ENCODE measurements around the gene TSPAN1.

The TSPAN1 gene

DNA sequence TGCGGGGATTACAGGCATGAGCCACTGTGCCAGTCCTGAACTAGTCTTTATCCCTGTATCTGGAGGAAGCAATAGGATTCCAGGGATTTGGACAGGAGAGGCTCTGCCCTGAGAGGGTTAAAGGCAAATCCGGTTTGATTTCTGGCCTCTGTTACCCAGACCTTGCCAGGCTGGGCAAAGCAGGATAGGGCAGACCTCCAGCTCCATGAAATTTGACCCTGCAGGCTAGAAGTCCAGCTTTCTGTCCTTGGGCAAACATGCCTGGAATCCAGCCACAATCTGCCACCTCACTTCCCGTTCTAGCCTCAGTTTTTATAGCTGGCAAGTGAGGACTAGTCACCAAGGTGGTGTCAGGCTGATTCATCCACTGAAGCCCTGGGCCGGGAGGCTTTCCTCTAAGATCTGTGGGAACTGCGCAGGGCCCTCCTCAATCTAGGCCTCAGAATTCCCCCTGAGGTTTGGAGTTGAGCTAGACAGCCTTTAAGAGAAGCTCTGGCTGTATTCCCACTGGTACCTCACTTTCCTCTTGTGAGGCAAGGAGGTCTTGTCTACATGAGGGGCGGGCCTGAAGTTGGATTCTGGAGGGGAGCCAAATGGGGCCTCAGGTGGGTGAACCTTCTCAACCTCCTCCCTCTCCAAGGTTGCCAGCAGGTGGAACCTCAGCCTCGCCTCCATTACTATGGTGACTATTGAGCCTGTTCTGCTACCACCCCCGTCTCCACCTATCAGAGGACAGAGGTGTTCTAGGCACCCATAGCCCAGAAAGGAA, 8.4 kb downstream of the TSPAN1 start:
- H3K4me3 ChIP-seq, result no peak overlapping the region
- peak overlapping the region; percentile 17 to 78 (median 66) for H3K27ac ChIP-seq

DNA sequence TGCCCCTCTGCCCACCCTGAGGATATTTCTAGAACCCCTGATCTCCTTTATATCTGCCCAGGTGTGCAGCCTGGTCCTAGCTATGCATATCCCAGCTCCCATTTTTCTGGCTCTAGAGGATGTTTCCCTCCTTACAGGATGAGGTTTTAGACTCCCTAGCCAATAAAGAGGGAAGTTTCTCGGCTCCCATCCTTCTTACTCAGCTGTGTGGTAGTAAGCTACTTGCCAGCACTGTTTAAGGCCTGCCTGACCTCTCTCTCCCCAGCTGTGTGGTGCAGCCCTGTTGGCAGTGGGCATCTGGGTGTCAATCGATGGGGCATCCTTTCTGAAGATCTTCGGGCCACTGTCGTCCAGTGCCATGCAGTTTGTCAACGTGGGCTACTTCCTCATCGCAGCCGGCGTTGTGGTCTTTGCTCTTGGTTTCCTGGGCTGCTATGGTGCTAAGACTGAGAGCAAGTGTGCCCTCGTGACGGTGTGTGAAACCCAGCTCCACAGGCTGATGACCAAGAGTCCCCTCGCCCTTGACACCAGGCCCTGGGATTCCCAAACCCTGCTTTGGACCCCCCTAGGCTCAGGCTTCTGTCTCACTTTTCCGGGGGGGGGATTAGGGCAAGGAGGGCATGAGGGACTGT, 9.2 kb downstream of the TSPAN1 start:
- no peak overlapping the region for H3K4me3 ChIP-seq

DNA sequence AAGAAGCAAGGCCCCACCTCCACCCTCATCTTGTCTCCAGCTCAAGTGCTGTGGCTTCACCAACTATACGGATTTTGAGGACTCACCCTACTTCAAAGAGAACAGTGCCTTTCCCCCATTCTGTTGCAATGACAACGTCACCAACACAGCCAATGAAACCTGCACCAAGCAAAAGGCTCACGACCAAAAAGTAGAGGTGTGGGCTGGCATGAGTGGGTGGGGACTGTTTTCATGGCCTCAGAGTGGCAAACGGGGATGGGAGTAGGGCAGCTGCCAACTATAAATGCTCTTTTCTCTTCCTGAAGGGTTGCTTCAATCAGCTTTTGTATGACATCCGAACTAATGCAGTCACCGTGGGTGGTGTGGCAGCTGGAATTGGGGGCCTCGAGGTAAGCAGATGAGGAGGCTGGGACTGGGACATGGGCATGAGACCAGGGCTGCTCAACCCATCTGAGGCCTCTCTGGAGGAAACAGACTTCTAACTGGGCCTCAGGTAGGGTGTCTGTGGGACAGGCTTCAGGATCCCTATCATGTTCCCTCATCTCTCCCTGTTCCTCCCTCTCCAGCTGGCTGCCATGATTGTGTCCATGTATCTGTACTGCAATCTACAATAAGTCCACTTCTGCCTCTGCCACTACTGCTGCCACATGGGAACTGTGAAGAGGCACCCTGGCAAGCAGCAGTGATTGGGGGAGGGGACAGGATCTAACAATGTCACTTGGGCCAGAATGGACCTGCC, 10.2 kb downstream of the TSPAN1 start:
- no peak overlapping the region for H3K4me3 ChIP-seq
- H3K27ac ChIP-seq, result peak overlapping the region in 13 of 21 experiments; percentile 5 to 78 (median 66)

More for the DNA sequence above, 9.2 kb downstream of the TSPAN1 start:
- H3K27ac ChIP-seq, result peak overlapping the region in 20 of 21 experiments; percentile 17 to 78 (median 66)

GRCh38 chr1:46186076-46186475, 11.2 kb downstream of the TSPAN1 start:
- Histone ChIP-seq H3K27ac (peak overlapping the region in 3 of 21 experiments; percentile 25 to 39 (median 27)), H3K4me3 (no peak overlapping the region)

DNA sequence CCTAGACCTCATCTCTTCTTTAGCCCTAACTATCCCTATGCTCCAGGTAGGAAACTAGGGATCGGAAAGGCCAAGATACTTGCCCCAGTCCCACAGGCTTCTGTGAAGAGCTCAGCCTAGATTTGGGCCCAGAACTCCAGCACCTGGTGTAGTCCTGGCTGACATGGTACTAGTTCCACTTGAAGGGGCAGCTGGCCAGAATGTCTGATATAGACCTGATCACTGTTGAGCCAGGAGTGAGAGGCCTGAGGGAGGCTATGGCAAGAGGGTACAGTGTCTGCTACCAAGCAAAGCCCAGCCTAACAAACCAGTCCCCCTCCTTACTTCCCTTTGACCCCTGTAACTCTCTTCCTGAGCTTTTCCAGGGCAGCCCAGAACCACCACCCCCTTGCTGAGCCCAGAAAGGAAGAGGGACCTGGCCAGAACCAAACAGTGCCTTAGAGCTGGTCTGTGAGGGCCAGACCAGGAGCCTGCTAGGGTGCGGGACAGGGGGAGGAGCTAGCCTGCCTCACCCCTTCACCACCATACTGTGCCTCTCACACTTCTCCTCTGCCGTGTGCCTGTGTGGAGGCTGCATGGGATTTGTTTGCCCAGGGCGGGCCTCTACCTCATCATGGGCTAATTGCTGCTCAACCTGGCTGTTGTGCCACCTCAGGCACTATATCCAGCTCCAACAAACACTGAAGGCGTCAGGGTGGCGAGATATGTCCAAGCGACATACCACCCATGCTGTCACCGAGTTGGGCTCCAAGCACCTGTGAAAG, 12.4 kb downstream of the TSPAN1 start:
- H3K27ac ChIP-seq, result peak overlapping the region in 3 of 21 experiments; percentile 32 to 52 (median 38)

GRCh38 chr1:46188295-46189030, 13.6 kb downstream of the TSPAN1 start:
- Histone ChIP-seq H3K4me3 (no peak overlapping the region), H3K27ac (peak overlapping the region in 10 of 21 experiments; percentile 29 to 73 (median 35))

More for the DNA sequence above, 12.4 kb downstream of the TSPAN1 start:
- H3K4me3 ChIP-seq, result no peak overlapping the region

GRCh38 chr1:46190539-46190938, 15.7 kb downstream of the TSPAN1 start:
- H3K27ac ChIP-seq, result no peak overlapping the region
- H3K4me3 ChIP-seq, result no peak overlapping the region

DNA sequence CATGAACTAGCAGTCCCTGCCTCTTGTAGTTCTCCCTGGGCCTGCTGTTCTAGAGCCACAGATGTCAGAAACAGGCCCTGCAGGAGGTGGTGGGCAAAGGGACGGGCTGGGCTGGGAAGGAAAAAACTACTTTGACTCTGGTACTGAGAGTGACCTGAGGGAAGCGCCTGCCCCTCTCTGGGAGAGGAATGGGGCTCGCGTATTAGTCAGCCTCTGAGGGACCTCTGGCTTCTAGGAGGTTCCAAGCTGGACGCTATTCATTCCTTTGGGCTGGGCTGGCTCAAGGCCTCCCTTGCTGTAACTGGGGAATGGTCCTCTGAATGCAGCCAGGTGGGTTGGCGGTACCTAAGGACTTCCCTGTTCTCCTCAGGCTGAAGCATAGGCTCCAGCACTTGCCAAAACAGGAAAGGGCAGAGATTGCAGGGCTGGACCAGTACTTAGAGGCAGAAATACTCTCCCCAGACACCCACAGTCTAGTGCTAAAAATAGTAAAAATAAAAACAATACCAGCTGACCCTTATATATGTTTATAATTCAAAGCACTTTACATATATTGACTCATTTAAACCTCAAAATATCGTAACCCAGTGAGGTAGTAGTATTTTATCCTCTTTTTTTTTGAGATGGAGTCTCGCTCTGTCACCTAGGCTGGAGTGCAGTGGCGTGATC, 16.3 kb downstream of the TSPAN1 start:
- Histone ChIP-seq H3K4me3 (no peak overlapping the region), H3K27ac (no peak overlapping the region)

DNA sequence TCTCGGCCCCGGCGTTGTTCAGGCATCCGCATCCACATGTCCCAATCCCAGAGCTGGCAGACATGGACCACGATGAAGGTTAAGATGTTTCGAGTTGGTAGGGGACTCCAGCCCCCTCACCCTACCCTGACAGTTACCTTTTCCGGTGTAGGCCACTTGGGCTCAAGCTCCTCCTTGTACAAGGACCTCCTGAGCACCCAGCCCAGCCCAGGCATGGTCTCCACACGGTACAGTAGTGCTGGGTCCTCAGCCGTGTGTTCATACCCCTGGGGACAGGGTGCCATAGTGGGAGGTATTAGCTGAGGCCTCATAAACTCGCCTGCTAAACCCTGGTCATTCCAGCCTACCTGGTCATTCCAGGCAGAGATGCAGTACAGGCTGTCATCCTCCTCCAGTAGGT, 17.3 kb downstream of the TSPAN1 start:
- Histone ChIP-seq H3K27ac (no peak overlapping the region), H3K4me3 (no peak overlapping the region)

DNA sequence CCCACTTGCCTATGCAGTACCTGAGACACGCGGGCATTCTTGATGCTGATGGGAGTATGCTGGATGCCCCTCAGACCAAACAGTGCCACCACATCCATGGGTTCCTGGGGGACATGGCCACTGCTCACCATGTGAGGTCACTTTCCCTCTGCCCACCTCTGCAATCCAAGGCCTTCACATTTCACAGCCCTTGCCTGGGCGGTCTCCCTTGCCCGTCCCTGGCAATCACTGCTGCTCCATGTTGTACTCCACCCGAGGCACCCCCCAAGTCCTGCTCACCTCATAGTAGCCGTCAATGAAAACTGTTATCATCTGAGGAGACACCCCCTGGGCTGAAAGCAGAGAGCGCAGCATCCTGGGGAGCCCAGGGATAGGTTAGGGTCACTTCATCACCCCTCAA, 18.4 kb downstream of the TSPAN1 start:
- H3K27ac ChIP-seq, result no peak overlapping the region
- H3K4me3 ChIP-seq, result no peak overlapping the region

DNA sequence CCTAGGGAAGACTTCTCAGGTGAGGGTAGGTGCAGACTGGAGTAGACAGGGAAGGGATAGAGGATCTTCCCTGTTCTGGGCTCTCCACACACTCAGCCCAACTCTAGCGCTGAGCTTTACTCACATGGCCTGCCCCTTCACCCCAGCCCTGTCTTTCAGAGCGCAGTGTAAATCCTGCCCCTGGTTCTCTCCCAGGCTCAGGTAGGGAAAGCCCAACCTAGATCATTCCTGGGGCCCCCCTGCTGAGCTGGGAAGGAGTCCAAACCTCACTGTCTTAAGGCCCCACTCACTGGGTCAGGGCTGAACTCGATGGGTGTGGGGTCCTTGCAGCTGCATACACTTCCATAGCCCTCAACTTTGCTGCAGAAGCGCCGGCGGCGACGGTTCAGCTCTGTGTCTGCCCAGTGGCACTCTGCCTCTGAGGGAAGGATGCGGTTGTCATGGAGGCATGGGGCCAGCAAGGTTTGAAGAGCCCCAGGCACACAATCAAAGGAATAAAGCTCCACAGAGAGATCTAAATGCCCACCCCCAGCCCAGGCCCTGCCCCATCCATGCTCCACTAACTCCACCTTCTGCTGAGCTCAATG, 19.2 kb downstream of the TSPAN1 start:
- H3K27ac ChIP-seq, result no peak overlapping the region
- H3K4me3 ChIP-seq, result no peak overlapping the region

DNA sequence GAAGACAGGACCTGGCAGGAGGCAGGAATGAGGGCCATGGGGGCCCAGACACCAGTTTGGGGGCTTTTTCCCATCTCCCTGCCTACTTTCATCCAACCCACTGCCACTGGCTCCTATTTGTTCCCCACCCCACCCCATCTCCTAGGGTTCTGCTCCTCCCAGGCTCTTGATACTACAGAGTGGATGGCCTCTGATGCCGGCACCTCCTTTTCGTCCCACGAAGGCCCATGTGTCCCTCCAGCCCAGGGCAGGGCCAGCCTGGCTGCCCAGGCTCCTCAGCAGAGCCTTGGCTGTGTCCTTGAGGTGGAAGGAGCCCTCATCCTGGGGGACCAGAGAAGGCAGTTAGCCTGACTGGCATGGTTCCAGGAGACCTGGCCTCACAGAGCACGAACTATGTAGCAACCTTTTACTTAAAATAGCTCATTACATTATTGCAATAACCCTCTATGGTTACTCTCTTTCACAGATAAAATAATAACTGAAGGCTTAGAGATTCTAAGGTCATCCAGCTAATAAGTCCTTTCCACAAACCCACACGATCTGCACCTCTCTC, 19.8 kb downstream of the TSPAN1 start:
- Histone ChIP-seq H3K27ac (no peak overlapping the region), H3K4me3 (no peak overlapping the region)

GRCh38 chr1:46196609-46197008, 21.7 kb downstream of the TSPAN1 start:
- Histone ChIP-seq H3K27ac (peak overlapping the region in 3 of 21 experiments; percentile 18 to 83 (median 20)), H3K4me3 (no peak overlapping the region)

- Histone ChIP-seq H3K4me3 (peak overlapping the region; percentile 53 to 81 (median 67)), H3K27ac (peak overlapping the region in 19 of 21 experiments; percentile 62 to 93 (median 86))
These were observed 22.7 kb downstream of the TSPAN1 start for GRCh38 chr1:46197560-46197963.

GRCh38 chr1:46197964-46198811, 23.3 kb downstream of the TSPAN1 start, which contains the start of gene POMGNT1:
Gene POMGNT1, minus strand, starts transcription at chr1:46198434. Its CDS starts 613 bp downstream, at chr1:46197821.
- H3K27ac ChIP-seq, result peak within 1 kb of the TSS; percentile 42 to 93 (median 86)
- H3K4me3 ChIP-seq, result peak within 1 kb of the TSS; percentile 53 to 81 (median 67)

- Histone ChIP-seq H3K4me3 (peak overlapping the region in 3 of 7 experiments; percentile 60 to 76 (median 74)), H3K27ac (peak overlapping the region in 4 of 21 experiments; percentile 84 to 93 (median 91))
These were observed 24.4 kb downstream of the TSPAN1 start for GRCh38 chr1:46199233-46199749.
